Globus pallidus (tissue), 1 donor: Measurements from ENCODE around the gene MKI67.
A peak's percentile ranks its signal among the peaks of the same experiment; 100 is the strongest.
"Not testable (repeated sequence)": the region's sequence is repeated elsewhere in the genome, so short reads cannot be mapped to it uniquely, and the experiment has no call there.

ENCODE experiments used
- DNase-seq: peaks from one replicate; pipeline ENCODE4 v3.0.0-alpha.2; 2015; ENCODE audit warnings: low spot score

Gene MKI67, protein sequence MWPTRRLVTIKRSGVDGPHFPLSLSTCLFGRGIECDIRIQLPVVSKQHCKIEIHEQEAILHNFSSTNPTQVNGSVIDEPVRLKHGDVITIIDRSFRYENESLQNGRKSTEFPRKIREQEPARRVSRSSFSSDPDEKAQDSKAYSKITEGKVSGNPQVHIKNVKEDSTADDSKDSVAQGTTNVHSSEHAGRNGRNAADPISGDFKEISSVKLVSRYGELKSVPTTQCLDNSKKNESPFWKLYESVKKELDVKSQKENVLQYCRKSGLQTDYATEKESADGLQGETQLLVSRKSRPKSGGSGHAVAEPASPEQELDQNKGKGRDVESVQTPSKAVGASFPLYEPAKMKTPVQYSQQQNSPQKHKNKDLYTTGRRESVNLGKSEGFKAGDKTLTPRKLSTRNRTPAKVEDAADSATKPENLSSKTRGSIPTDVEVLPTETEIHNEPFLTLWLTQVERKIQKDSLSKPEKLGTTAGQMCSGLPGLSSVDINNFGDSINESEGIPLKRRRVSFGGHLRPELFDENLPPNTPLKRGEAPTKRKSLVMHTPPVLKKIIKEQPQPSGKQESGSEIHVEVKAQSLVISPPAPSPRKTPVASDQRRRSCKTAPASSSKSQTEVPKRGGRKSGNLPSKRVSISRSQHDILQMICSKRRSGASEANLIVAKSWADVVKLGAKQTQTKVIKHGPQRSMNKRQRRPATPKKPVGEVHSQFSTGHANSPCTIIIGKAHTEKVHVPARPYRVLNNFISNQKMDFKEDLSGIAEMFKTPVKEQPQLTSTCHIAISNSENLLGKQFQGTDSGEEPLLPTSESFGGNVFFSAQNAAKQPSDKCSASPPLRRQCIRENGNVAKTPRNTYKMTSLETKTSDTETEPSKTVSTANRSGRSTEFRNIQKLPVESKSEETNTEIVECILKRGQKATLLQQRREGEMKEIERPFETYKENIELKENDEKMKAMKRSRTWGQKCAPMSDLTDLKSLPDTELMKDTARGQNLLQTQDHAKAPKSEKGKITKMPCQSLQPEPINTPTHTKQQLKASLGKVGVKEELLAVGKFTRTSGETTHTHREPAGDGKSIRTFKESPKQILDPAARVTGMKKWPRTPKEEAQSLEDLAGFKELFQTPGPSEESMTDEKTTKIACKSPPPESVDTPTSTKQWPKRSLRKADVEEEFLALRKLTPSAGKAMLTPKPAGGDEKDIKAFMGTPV (N-terminal part only)

DNA sequence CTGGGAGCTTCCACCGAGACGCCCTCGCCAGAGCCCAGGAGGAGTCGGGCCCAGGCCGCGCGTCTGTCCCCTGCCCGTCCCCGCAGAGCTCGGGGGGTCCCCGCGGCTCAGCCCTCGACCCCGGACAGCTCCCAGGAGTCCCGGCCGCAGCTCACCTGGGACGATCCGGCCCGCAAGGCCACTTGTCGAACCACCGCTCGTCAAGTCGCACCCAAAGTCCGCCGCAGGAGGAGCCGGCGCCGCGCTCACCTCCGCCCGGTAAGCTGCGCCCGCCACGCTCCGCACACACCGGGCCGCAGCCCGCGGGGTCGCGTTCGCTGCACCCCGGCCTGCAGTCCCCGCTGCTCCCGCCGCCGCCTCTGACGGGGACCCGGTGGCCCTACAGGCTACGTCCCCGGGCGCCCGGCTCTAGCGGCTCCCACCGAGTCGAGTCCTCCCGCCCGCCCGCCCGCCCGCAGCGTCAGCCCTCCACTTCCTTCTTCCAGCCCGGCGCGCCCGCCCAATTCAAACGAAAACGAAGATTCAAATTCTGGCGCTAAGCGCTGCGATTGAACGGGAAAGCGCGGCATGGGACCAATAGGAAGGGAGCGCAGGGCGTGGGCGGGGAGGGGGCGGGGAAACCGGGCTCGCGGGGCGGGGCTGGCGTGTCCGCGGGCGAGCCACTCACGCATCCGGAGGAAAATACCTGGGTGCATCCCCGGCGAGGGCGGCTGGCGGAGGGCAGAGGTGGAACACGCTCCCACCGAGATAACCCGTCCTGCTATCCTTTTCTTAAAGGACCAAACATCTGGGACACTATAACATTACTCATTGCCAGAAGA, at the start of gene MKI67:
MKI67 (minus strand) TSS at position 480 of the 821 bp plus-strand sequence. CDS start 756 bp downstream, outside the sequence.
- DNase-seq, result peak; percentile 75

DNA sequence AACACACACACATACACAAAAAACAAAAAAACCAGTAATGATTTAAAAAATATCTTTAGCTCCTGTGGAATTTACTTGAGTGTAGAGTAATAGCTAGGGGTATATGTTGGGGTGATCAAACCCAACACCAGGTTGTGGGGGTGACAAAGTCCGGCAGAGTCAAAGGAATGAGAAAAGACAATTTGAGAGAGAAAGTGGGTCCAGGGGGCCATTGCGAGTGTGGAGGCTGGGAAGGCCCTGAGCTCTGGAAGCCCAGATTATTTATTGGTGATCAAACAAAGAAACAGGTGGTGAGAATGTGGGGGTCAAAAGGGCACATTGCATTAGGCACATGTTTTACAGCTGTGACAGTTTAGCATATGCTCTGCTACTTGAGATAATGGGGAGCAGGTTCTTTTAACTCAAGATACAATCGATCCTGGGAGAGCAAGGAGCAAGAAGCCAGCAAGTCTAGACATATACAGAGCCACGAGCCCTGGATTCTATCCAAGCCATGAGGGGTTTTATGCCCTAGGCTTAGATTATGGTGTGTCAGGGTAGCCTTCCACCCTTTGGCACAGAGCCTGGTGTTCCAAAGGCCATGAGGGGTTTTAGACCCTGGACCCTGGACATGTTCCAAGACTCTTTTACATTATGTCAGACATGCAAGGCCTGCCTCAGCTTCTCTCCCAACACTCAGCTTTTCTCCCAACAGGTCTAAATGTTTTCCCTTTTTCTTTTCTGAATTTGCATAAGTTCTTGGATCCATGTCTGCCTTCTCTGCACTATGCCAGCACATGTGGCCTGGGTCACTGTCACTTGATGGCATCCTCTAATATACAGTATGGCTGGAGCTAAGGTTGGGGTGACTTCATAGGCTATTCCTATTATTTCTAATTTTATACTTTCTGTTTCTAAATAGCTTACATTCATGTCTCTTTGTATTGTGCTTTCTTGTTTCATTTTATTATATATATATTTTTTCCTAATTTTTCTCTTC, 48.6 kb upstream of the MKI67 start:
- no peak for DNase-seq

DNA sequence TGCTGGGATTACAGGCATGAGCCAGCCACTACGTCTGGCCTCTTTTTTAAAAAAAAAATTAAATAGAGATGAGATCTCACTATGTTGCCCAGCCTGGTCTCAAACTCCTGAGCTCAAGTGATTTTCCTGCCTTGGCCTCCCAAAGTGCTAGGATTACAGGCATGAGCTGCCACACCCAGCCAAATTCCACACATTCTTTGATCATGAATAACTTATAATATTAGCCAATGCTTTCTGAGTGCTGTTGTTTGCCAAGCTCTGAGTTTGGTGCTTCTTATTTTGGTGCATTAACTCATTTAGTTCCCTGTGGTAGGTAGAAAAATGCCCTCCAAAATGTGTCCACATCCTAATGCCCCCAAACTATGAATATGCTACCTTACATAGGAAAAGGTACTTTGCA, 47.2 kb upstream of the MKI67 start:
- DNase-seq, result no peak

DNA sequence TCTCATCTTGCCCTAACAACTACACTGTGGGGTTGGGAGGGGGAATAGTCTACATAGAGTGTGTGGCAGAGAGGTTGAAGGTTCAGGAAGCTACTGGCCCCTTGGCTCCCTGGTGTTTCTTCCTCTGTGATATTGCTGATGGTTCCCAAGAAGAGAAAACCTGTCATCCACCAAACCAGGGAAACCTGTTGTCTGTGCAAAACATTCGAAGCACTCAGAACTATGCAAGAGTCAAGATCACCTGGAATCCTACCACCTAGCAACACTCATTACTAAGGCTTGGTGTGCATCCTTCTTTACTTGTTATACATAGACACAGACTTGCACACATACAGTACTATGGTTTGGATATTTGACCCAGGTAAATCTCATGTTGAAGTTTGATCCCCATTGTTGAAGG, 46.5 kb upstream of the MKI67 start:
- DNase-seq, result no peak

DNA sequence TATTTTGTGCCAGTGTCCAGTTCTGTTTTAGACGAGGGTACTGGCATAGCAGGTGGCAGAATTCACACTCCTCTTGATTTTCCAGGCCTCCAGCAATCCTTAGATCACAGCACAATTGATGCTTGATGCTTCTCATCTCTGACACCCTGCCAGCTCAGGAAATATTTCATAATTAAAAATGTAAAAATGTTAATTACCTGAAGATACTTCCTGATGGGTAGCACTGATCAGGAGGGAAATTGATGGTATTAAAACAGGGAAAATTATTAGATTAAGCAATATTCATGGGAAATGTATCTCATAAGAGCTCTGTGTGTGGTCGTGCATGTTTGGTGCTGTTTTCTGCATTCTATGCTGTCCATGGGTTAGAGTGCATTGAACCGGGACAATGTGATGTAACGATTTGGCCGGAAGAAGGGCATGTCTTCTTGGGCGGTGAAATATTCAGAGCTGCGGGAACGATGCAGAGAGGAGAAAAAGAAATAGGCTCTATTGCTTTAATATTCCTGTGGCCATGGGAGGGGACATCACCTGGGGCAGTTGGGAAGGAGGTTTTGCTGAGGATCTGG, 43.7 kb upstream of the MKI67 start:
- DNase-seq, result no peak

DNA sequence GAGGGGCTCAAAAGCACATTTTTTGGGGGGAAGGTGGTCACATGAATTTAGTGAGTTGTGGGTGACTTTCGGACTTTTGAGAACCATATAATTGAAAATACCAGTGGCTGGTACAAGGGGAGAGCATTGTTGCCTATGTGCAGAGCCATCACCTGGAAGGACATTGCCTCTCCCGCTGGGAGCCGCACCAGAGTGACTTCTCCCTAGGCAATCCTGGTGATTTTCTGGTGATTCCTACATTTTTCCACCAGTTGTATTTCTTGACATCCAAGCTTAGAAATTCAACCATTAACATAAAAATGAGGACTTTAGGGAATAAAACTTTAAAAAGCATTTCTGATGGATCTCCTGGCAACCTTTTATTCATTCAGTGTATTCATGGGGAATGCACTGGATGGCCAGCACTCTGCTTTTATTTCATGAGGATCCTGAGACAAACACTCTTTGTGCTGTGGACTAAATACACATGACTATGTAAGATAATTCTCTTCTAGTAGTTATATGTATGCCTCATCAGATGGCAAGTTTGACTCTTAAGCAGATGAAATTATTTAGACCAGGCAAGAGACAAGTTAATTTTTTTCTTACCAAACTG, 41.8 kb upstream of the MKI67 start:
- peak; percentile 14 for DNase-seq

DNA sequence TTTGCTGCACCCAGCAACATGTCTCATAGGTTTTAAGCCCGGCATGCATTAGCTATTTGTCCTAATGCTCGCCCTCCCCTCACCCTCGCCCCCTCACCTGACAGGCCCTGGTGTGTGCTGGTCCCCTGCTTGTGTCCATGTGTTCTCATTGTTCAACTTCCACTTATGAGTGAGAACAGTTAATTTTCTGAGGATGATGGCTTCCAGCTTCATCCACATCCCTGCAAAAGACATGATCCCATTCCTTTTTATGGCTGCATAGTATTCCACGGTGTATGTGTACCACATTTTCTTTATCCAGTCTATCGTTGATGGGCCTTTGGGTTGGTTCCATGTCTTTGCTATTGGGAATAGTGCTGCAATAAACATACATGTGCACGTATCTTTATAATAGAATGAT, 40.9 kb upstream of the MKI67 start:
- not testable (repeated sequence) for DNase-seq

DNA sequence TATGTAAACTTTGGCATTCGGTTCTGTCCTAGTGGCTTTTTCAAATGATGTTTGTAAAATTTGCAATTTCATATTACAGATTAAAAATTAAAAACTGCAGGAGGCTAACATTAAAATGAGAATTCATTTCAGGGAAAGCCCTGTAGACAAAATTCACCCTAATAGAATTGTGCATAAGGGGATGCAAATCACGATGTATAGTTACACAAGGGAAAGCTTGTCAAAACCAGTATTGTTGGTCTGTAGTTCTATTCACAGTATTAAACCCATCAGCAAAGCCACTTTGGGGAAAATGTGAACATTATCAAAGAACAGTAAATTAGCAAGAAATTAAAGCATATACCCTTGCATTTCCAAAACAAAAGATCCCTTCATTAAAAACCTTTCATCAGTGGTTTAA, 39.9 kb upstream of the MKI67 start:
- no peak for DNase-seq

DNA sequence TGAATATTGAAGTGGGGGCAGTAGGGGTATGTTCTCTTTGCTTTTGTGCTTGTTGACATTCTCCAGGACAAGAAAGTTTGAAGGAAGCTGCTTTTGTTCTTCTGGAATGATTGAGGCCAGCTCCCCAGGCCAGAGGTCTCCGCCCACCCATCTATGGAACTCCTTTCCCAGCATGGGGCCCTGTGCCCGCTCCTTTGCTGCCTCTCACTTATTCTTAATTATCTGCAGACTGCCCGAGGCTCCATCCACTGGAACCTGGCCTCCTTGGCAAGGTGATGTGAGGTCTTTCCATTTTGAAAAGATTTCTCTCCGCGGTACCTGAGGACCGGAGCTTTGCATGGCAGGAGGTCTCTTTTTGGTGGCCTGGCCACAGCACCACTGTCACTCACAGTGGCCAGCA, 39.3 kb upstream of the MKI67 start:
- no peak for DNase-seq

DNA sequence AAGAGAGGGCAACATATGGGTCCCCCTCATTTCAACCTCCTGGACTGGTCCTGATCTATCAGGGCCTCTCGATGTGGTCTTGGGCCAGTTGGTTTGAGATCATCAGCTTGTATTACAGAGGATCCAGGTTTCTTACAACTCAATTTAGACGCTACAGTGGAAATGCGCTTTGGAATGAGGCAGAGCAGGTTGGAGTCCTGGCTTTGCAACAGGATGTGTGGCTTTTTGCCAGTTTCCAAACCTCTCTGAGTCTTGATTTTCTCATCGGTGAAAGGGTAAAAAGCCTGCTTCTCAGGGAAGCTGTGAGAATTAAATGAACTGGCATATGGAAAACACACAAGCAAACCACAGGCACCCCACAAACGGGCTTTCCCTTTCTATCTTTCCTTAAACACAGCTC, 37.5 kb upstream of the MKI67 start:
- no peak for DNase-seq

DNA sequence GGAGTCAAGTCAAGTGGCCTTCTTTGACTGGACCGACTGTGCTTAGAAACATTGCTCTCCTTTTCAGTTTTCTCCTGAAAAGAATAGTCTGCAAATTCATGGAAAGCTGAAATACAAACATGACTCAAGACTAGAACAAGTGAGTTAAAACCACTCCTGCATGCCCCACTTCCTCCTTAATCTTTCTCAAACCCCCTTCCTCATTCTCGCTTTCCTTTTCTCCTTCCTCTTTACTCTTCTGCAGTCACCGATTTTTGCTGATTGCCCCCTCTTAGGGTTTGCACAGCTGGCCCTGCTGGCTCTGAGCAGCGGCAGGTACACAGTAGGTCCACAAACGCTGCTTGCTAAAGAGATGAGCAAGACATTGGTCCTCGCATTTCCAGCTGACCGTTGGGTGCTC, 34.8 kb upstream of the MKI67 start:
- DNase-seq, result no peak

DNA sequence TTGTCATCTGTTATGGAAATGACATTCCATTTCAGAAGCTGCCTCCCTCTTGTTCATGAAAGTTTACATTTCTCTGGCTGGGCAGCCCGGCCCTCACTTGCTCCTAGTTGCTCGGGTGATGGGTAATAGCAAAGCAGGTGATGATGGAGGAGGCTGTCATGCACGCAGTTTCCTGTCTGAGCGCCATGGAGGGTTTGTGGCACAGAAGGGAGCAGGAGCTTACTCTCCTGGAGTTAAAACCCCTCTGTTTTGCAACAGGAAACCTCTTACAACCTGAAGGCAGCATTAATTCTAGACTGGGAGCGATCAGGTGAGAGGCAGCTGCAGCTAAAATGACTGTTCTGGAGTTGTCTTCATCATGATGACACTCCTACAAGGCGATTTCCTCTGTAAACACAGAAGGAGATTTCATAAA, 34.1 kb upstream of the MKI67 start:
- DNase-seq, result no peak

DNA sequence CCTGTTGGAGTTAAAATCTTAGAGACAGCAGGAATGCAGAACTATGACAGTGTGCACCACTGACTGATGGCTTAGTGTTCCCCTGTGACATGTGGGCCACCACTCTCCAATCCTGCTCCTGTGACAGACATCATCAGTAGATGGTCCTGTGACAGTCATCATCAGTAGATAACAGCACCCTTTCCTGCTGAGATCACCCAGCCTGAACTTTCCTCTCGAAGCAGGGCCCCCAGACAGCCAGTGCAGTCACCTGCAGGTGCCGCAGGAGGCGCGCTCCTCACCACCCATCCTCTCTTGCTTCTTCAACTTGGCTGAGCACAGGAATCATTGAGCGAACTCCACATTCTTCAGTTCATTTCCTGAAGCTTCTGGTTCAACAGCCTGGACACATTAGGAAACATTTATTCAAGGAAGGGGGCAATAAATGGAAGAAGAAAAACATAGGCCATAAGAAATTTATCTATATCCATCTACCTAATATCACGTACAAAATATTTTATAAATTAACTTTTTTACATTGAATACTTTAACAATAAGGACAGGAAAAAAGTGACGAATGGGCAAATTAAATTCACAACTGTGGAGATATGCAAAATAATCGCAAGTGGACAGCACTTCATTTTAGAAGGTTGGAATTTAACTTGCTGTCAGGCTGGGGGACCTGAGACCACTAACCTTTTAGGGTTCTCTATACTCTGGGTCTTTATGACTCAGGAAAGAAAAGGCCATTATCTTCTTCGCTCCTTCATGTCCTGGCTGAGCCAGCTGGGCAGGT, 32.0 kb upstream of the MKI67 start:
- no peak for DNase-seq

DNA sequence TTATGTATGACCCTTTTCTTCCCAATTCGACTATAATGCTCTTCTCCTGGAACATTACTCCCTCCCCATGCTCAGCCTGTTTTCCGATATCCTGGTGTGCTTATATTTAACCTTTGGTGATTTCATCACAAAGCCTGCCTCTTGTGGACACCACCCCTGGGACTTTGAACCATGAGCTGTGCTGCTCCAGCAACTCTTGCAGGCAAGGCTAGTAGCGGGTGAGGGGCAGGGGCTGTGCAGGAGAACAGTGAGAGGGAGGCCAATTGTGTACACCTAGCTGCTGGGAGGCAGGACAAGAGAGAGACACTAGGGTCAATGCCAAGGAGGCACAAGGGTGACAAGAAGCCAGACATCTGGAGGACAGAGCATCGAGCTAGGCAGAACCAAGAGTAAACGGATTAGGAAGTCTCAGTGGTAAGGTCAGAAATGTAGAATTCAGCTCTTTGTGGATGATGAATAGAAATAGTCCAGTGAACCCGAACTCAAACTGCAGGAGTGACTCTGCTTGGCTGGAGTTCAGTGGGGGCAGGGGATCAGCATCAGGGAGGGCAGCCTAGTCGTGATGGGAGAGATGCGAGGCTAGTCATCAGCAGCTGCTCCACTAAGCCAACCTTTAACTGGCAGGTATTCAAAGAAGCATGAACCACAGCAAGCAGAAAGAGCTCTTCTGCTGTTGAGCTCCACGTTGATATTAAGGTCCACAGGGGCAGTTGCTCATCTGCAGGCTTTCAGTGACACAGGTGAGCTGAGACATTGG, 31.0 kb upstream of the MKI67 start:
- no peak for DNase-seq

DNA sequence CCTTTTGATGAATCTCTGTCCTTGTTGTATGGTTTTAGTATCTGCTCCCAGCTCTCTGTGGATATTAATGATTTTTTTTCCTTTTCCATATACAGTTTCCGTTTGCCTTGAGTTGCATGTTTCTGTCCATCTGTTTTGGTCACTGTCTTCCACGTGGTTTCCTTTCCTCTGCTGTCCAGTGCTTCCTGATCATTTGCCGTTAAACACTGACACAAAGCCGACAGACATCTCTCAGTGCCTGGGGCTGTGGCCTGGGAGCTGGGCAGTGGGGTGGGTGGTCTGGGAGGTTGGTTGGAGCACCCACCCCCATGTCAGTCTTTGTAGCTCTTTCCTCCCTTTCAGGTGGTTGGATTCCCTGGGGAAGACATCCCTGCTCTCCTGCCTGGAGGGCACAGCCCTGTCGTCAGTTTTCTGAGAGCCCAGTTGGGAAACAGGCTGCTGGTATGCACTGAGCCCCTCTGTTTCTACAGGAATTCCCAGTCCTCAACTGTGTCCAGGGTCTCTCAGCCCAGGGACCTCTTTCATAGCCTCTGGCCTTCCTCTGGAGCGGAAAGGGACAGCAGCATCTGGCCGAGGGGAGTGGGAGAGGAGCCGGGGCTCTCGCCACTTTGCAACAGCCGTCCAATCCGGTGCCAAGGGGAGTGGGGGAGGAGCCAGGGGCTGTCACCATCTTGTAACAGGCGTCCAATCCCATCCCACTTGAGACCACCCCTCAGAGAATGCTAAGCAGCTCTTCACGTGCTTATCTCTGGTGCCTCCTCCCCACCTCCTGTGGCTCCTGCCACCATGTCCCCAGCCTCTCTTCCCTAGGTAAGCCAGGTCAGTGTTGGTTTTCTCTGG, 26.7 kb upstream of the MKI67 start:
- DNase-seq, result no peak

DNA sequence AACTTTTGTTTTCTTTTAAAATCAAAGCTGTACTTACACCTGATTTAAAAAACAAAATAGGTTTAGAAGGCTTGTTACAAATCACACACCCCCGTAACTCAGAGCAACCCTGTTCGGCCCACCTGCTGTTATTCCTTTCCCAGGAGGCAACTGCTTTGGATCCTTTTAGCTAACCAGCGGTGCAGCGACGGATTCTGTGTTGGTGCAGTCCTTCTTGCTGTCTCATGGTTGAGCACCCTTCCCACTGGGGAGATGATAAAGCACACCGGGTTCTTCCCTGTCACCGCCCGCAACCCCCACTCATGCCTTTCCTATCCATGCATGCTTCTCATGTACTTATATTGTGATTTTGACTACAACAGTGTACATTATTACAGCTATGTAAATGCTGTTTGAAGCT, 24.8 kb upstream of the MKI67 start:
- DNase-seq, result no peak

DNA sequence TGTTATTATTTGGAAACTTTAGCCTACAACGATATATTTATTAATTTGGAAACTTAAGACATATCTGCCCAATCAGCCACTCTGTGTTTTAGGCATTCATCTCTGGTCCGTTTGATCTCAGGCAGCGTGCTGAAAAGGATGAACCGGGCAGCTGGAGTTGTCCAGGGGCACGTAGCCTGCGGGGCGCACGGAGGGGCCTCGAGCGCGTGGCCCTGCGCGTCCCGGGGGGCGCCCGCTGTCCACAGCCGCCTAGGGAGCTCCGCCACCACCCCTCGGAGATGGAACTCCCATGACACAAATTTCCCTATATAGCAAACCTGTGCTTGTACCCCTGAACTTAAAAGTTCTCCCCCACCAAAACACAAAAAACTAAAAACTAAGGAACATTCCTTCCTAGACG, 24.3 kb upstream of the MKI67 start:
- no peak for DNase-seq
